Measurements from ENCODE around the gene ME2.
"Not testable (repeated sequence)": the region's sequence is repeated elsewhere in the genome, so short reads cannot be mapped to it uniquely, and the experiment has no call there.

GRCh38 chr18:50880944-50881343, 2.0 kb downstream of the ME2 start:
- TF ChIP-seq CTCF (IDR thresholded peaks at IDR 0.05; ENCODE audit: low read depth, low read length); EZH2phosphoT487 (IDR thresholded peaks at IDR 0.05; ENCODE audit: low read depth): not testable (repeated sequence)

Data from OCI-LY3 (cell line).